SJSA1 (cell line): ENCODE measurements around the gene CHURC1. TPM values are rescaled to one million over a fixed set of nuclear protein-coding genes. Genes with fewer than 3 reads are reported as not detected.

Source experiments
- DNase-seq, 2 experiments: peaks; one replicate each; pipeline ENCODE4 v3.0.0-alpha.2; 2015 to 2020; ENCODE audit warnings: low spot score in 2 of 2, low read depth in 1 of 2
- H3K27ac ChIP-seq: fragments of 250-450 bp; sonication (Bioruptor Pico); 2 replicates; pipeline ENCODE4 v1.5.1; 2020; ENCODE audit warnings: mild to moderate bottlenecking, moderate library complexity
- H3K27me3 ChIP-seq: fragments of 250-450 bp; sonication (Bioruptor Pico); replicated peaks from 2 replicates; pipeline ENCODE4 v1.5.1; 2020; ENCODE audit warnings: mild to moderate bottlenecking, moderate library complexity
- H3K36me3 ChIP-seq: fragments of 250-450 bp; sonication (Bioruptor Pico); 2 replicates; pipeline ENCODE4 v1.5.1; 2020; ENCODE audit warnings: mild to moderate bottlenecking
- H3K4me1 ChIP-seq: fragments of 250-450 bp; sonication (Bioruptor Pico); replicated peaks from 2 replicates; pipeline ENCODE4 v1.6.1; 2021; ENCODE audit warnings: mild to moderate bottlenecking
- H3K4me3 ChIP-seq: fragments of 250-450 bp; sonication (Bioruptor Pico); 2 replicates; pipeline ENCODE4 v1.5.1; 2020; ENCODE audit warnings: mild to moderate bottlenecking
- H3K9me3 ChIP-seq: fragments of 250-450 bp; sonication (Bioruptor Pico); replicated peaks from 2 replicates; pipeline ENCODE4 v1.5.1; 2020; ENCODE audit warnings: mild to moderate bottlenecking
- total RNA-seq: library from RNA; depleted of rRNA; stranded (reverse); fragments of >200 nt; shearing (Covaris generic); gene quantifications from 2 replicates; pipeline ENCODE4 v1.2.3, GENCODE V29; 2014; rRNA removed

Gene CHURC1
- total RNA-seq, 1 experiment from 2014 or later: 72.4 TPM

DNA sequence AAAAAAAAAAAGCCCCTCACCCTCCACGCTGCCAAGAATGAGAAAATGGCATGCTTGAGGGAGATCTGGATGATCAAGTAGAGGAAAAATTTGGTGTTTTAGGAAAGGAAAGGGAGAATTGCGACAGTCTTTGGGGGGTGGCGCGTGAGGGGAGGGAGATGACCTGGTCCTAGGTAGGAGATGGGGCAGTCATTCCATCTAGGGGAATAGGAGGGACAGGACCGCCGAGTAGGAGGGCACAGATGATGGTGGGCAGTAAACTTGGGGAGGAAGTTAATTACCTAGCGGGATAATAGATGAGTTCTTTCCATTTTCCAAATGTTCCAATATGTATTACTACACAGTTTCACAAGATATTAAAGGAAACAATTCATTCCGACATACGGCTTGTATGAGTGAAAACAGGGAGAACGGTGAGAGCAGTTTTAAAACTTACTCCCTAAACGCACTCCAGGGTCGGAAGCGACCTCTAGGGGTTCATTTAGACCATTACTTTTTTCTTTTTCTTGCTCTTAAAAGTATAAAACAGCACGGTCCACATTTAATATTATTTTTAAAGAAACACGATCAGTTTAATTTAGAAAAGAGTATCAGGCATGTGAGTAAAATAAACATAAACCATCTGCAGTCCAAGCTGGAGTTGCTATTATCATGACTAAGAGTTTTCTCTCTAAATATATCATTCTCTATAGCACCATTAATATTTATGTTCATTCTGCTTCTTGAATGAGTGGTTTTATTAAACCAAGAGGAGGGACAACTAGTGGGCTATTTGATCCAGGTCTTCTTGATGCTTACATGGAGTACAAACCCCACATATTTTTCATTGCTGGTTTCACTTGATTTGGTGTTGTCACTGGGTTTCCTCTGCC is 69.4 kb downstream of the CHURC1 start:
- DNase-seq: peak in 1 of 2 experiments; percentile 42
- H3K9me3 ChIP-seq: no peaks in the 10 kb centered on the region
- H3K4me1 ChIP-seq: peaks cover 5% of the 10 kb centered on the region; the same call in 1 of the 2 replicates
- H3K27me3 ChIP-seq: 0 out of 2 replicates have a peak, but pooled peaks cover 2% of the 10 kb centered on the region
- H3K4me3 ChIP-seq: no peak overlapping the region
- no peak overlapping the region for H3K27ac ChIP-seq
- H3K36me3 ChIP-seq: no peaks in the 10 kb centered on the region

Other genes starting within 250 kb of the CHURC1 start
- gene PLEKHG3, start 210.0 kb upstream of the CHURC1 start, total RNA-seq: 34.6 and 79.5 TPM in 2 replicates
- 1.1 and 2.0 TPM in 2 replicates for gene SPTB, start 34.5 kb upstream of the CHURC1 start, total RNA-seq
- gene GPX2, start 28.3 kb downstream of the CHURC1 start, total RNA-seq: not detected in 2 replicates
- gene RAB15, start 57.9 kb downstream of the CHURC1 start, total RNA-seq: 4.7 and 7.7 TPM in 2 replicates
- 6.3 and 7.4 TPM in 2 replicates for gene FNTB, start 72.4 kb downstream of the CHURC1 start, total RNA-seq
- 21.3 and 24.6 TPM in 2 replicates for gene MAX, start 188.1 kb downstream of the CHURC1 start, total RNA-seq